Muscle layer of colon (tissue), 2 donors: ENCODE results near the gene PRKCH.

Experiments
- H3K27ac ChIP-seq: one replicate; pipeline ENCODE4 v1.7.0; 2013; ENCODE audit warnings: low read depth, mild to moderate bottlenecking, low read length, moderate library complexity
- H3K27me3 ChIP-seq, 2 donors: one replicate each; pipeline ENCODE4 v1.7.0; 2013; ENCODE audit warnings: low read length in 2 of 2, mild to moderate bottlenecking in 2 of 2; ENCODE audit not compliant: insufficient read depth in 2 of 2, control insufficient read depth in 1 of 2
- H3K36me3 ChIP-seq: one replicate; pipeline ENCODE4 v1.7.0; 2013; ENCODE audit warnings: mild to moderate bottlenecking, low read length; ENCODE audit not compliant: insufficient read depth
- H3K4me1 ChIP-seq: one replicate; pipeline ENCODE4 v1.7.0; 2013; ENCODE audit warnings: mild to moderate bottlenecking, low read length; ENCODE audit not compliant: insufficient read depth
- H3K4me3 ChIP-seq, 2 donors: one replicate each; pipeline ENCODE4 v1.7.0; 2013; ENCODE audit warnings: low read length in 2 of 2, low read depth in 1 of 2, mild to moderate bottlenecking in 1 of 2, moderate library complexity in 1 of 2
- H3K9ac ChIP-seq: one replicate; pipeline ENCODE4 v1.7.0; 2013; ENCODE audit warnings: low read length
- H3K9me3 ChIP-seq: one replicate; pipeline ENCODE4 v1.7.0; 2013; ENCODE audit warnings: mild to moderate bottlenecking, low read length
- donor health status: abdominal sarcoma.
- donor health status: Adenocarcinoma of cecum.

The PRKCH gene

GRCh38 chr14:61565836-61566536 is 244.6 kb downstream of the PRKCH start:
- no peak overlapping the region for H3K4me3 ChIP-seq
- no peak overlapping the region for H3K27ac ChIP-seq
- no peaks in the 10 kb centered on the region for H3K9me3 ChIP-seq
- no peaks in the 10 kb centered on the region for H3K36me3 ChIP-seq
- no peak overlapping the region for H3K9ac ChIP-seq
- no peaks in the 10 kb centered on the region for H3K27me3 ChIP-seq
- H3K4me1 ChIP-seq = no peaks in the 10 kb centered on the region

DNA sequence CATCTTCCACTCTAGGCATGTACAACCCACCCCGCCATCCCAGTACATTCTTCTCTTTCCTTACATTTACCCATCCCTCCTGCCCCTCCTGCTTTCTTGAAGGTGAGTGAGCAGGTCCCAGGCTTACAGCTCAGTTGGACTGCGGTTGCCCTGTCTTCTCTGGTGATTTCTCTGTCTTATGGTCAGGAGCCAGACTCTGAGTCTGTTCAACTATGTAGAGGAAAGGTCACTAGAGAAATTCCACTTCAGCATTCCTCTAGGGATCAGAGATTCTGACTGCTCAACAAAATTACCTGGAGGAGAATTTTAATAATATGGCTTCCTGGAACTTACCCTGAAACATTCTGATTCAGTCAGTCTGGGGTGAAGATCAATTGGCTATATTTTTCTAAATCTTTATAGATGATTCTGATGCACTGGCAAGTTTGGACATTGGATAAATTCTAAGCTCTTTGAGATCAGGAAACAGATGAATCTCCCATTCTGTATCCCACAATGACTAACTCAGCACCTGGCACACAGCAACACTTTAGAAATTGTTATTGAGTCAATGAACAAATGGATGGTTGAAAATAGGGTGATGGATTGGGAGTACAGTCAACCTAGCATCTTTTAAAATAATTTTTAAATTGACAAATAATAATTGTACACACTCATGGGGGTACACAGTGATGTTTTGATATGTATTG is 245.3 kb downstream of the PRKCH start:
- Histone ChIP-seq H3K27ac (no peak overlapping the region), H3K9ac (no peak overlapping the region), H3K9me3 (no peaks in the 10 kb centered on the region), H3K36me3 (no peaks in the 10 kb centered on the region), H3K27me3 (no peaks in the 10 kb centered on the region), H3K4me3 (no peak overlapping the region), H3K4me1 (no peaks in the 10 kb centered on the region)

- Histone ChIP-seq H3K27ac (no peak overlapping the region), H3K4me3 (no peak overlapping the region), H3K36me3 (no peaks in the 10 kb centered on the region), H3K4me1 (no peaks in the 10 kb centered on the region), H3K9me3 (no peaks in the 10 kb centered on the region), H3K9ac (no peak overlapping the region), H3K27me3 (no peaks in the 10 kb centered on the region)
These were observed 246.6 kb downstream of the PRKCH start for GRCh38 chr14:61567838-61568571.

DNA sequence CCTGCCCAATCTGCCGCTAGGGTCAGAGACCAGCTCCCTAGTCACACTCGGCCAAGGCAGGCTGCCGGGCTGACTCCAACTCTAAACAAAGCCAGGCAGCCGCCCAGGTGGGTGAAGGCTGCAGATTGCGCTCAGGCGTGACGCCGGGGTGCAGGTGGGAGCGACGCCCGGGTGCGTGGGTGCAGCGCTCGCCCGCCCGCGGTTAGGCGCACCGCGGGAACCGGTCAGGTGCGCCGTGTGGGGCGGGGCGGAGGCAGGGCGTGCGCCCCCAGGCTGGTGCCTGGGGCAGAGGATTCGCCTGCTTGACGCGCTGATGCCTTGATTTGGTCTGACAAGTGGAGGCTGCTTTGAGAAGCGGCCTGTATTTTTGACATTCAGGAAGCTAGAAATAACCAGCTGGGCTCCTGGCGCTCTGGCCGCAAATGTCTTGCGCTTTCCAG is 247.2 kb downstream of the PRKCH start:
- Histone ChIP-seq H3K9me3 (no peaks in the 10 kb centered on the region), H3K27ac (no peak overlapping the region), H3K9ac (no peak overlapping the region), H3K4me1 (no peaks in the 10 kb centered on the region), H3K4me3 (no peak overlapping the region), H3K27me3 (no peaks in the 10 kb centered on the region), H3K36me3 (no peaks in the 10 kb centered on the region)

DNA sequence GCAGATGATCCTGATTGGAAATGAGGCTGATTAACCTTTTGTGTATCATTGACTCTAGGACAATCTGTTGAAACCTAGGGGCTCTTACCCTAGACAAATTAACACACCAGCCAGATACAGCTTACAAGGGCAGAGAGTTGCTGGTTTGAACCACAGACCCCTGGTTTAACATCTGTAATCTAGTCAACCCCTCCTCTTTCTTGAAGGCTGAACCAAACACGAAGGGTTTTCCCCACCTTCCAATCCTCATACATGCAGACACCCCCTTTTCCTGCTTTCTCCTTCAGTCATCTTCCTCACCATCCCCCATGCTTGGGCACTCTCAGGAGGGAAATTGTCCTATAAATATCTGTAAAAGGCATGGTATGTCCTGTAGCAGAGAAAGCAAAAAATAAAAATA is 247.9 kb downstream of the PRKCH start:
- H3K9ac ChIP-seq = no peak overlapping the region

GRCh38 chr14:61569812-61570548 is 248.6 kb downstream of the PRKCH start:
- Histone ChIP-seq H3K9me3 (no peaks in the 10 kb centered on the region), H3K27ac (peak overlapping the region; percentile 29), H3K4me1 (no peaks in the 10 kb centered on the region), H3K36me3 (no peaks in the 10 kb centered on the region), H3K4me3 (no peak overlapping the region), H3K9ac (no peak overlapping the region), H3K27me3 (no peaks in the 10 kb centered on the region)

More for the DNA sequence above, 247.9 kb downstream of the PRKCH start:
- Histone ChIP-seq H3K4me1 (no peaks in the 10 kb centered on the region), H3K4me3 (no peak overlapping the region), H3K27me3 (no peaks in the 10 kb centered on the region), H3K9me3 (no peaks in the 10 kb centered on the region), H3K36me3 (no peaks in the 10 kb centered on the region), H3K27ac (no peak overlapping the region)

- Histone ChIP-seq H3K27ac (peak overlapping the region; percentile 29), H3K9me3 (no peaks in the 10 kb centered on the region), H3K27me3 (no peaks in the 10 kb centered on the region), H3K4me1 (no peaks in the 10 kb centered on the region), H3K4me3 (no peak overlapping the region), H3K36me3 (no peaks in the 10 kb centered on the region), H3K9ac (no peak overlapping the region)
These were observed 249.3 kb downstream of the PRKCH start for GRCh38 chr14:61570549-61571290.

- H3K4me1 ChIP-seq = no peaks in the 10 kb centered on the region
- H3K27ac ChIP-seq = no peak overlapping the region
- H3K36me3 ChIP-seq = no peaks in the 10 kb centered on the region
- no peaks in the 10 kb centered on the region for H3K27me3 ChIP-seq
- no peak overlapping the region for H3K9ac ChIP-seq
- no peaks in the 10 kb centered on the region for H3K9me3 ChIP-seq
- H3K4me3 ChIP-seq = no peak overlapping the region
These were observed 250.5 kb downstream of the PRKCH start for GRCh38 chr14:61571917-61572316.

DNA sequence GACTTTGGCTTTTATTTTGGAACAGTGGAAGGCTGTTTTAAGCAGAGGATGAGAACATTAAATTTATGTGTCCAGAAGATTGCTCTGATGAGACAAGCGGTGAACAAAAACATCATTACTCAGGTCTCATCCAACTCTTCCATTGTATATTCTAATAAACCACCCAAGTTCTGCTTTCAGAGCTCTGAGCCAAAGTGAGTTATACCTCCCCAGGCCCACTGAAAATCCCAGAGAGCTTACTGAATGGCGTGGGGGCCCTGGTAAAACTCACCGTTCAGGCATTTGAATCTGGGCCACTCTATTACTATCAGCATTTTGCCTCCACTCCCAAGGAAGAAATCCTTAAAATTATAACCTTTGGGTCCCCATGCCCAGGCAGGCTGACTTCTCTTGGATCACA is 251.9 kb downstream of the PRKCH start:
- Histone ChIP-seq H3K27me3 (no peaks in the 10 kb centered on the region), H3K4me1 (peaks cover 6% of the 10 kb centered on the region), H3K9me3 (no peaks in the 10 kb centered on the region), H3K27ac (no peak overlapping the region), H3K9ac (no peak overlapping the region), H3K36me3 (no peaks in the 10 kb centered on the region), H3K4me3 (no peak overlapping the region)

DNA sequence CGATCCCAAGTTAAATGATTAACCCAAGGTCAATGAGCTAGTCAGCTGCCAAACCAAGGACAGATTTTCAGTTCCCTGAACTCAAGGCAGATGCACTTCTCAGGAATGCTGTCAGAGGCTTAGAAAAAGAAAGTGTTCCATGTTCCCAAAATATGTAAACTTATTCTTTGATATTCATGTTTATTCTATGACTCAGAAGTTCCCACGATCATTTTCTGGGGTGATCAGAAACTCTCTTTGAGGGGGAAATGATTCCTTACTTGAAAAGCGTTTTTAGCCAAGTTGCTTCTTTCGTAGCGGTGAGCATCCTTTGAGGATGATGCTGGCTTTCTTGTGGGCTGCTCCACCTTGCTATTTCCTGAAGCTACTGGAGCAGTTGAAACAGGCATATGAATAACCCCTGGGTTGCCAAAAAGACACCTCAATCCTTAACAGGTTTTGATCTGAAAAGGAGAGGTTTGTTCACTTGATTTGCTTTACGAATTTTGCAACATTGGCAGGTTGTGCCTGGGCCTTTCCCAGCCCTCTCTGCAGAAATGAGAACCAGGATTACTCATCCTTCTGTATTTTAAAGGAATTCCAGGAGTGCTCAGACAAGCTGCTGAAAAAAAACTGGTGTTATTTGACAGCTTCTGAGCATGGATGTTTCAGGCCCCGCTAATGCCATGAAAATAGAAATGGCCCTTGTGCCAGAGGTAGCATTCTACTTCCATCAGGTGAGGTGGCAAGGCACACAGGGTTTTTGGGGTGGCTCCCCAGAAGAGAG is 252.6 kb downstream of the PRKCH start:
- H3K4me1 ChIP-seq = peaks cover 6% of the 10 kb centered on the region
- no peaks in the 10 kb centered on the region for H3K36me3 ChIP-seq
- H3K9ac ChIP-seq = no peak overlapping the region
- H3K27ac ChIP-seq = no peak overlapping the region
- no peak overlapping the region for H3K4me3 ChIP-seq
- H3K27me3 ChIP-seq = no peaks in the 10 kb centered on the region
- no peaks in the 10 kb centered on the region for H3K9me3 ChIP-seq
